HG02623 (cell line): ENCODE results near the gene SBF1.

Source experiments
- ATAC-seq: cut with Tn5 transposase; IDR thresholded peaks from one replicate; pipeline ENCODE4 v1.9.1; 2021; ENCODE audit warnings: moderate library complexity; ENCODE audit not compliant: unreplicated experiment

The SBF1 gene

DNA sequence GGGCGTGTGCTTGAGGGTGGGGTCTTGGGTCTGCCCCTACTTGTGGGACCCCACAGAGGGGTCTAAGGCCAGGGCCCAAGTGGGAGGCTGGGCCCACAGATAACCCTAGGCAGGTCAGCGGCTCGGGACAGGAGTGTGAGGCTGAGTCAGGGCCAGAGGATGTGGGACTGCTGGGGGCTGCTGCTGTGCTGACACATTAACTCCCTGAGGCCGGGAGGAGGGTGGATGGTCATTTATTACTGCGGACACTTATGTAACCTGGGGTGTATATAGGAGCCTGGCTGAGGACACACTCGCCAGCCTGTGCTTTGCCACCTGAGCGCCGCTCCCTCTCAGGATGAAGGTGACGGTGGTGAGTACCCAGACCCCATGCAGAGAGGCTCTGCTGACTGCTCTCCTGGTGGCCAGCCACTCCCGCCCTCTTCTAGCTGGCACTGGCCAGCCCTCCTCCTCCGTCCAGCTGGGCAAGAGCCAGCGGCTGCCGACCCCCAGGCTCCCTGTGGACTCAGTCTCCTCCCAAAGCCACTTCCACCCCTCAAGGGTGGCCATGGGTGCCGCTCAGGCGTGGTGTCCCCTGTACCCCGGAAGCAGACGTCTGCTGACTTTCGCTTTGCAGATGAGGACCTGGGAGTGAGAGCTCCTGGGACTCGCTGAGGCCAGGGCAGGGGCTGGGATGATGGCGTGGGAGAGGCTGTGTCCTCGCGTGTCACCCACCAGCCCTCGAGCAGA lies 11.9 kb upstream of the SBF1 start, which contains the start of gene MIOX:
Gene MIOX, plus strand, starts transcription at position 299 of the 729 bp plus-strand sequence. Its CDS starts 39 bp downstream, at position 338.
- ATAC-seq = no peak

DNA sequence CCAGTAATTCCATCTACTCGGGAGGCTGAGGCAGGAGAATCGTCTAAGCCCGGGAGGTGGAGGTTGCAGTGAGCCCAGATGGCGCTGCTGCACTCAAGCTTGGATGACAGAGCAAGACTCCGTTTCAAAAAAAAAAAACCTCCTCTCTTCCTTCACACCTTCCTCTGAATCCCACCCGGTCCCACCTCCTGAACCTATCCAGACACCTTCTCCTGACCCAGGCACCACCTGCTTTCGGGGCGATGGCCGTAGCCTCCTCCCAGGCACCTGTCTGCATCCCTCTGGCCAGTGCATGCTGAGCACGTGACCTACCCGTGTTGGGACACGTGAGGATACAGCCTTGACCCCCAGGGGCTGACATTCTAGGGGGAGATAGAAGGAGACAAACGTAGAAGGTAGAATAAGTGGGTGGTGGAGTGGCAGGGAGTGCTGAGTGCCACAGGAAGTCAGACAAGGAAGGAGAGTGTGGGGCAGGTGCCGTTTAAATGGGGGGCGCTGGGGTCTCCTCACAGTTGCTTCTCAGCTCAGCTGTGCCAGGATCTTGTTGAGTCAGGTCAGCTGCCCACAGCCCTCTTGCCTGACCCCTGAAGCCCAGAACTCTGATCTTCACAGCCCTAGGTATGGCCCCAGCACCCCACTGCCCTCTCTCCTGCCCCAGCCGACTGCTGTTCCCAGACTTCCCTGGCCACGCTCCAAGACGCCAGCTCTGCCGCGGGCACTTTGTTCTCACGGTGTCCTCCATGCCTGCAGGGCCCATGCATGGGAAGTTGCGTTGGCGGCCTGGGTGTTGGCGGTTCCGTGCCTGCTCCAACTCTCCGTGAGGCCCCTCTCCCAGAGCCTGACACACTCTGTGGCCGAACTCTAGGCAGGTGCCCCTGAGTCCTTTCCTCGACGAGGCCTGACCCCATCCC lies 10.6 kb upstream of the SBF1 start:
- no peak for ATAC-seq

DNA sequence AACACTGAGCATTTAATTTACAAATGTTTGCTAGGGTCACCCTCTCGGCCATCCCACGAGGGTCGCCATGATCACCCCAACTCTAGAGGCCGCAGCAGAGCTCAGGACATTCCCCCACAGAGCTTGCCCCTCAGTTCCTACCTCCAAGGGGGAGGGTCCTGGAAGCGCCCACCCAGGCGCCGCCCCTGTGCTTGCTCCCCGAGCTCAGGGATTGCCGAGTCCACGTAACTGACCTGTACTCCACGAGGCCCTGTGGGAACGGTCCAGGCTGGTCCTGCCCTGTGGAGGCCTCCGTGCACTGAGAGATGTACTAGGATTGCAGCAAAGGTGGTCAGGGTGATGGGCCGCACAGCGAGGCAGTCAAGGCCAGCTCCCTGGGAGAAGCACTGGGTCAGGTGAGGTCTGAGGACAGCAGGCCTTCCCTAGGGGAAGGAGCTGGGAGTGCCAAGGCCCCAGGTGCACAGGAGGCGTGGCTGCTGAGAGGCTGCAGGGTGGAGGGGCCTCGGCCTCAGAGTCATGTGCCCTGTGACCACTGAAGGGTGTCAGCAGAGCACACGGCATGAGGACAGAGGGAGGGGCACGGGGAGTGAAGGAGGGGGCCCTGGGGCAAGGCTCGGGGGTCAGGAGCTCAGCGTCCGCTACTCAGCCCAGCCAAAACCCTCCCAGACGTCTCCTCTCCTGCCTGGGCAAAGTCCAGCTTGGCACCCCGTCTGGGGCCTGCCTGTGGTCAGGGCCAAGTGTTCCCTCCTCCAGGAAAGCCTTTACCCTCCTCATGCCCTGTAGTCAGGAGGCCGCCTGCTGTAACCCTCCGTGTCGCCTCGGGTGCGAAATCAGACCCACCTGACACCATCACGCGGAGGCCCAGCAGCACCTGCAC lies 9.4 kb upstream of the SBF1 start:
- ATAC-seq = no peak

DNA sequence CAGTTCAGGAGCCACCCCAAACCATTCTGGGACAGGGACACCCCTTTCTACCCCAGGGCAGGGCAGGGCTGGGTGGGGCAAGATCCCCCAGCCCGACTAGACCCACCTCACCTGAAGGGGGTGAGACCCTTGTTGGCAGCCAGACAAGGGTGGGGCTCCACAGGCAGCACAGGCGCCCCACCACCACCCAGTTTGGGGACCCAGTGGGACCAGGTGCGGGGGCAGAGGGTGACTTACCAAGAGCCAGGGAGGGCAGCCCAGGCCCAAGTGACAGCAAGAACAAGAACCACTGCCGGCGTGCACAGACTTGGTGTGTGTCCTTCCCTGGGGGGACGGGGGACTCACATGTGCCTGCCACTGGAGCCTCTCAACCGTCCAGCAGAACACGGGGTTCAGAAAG lies 8.7 kb upstream of the SBF1 start:
- no peak for ATAC-seq

DNA sequence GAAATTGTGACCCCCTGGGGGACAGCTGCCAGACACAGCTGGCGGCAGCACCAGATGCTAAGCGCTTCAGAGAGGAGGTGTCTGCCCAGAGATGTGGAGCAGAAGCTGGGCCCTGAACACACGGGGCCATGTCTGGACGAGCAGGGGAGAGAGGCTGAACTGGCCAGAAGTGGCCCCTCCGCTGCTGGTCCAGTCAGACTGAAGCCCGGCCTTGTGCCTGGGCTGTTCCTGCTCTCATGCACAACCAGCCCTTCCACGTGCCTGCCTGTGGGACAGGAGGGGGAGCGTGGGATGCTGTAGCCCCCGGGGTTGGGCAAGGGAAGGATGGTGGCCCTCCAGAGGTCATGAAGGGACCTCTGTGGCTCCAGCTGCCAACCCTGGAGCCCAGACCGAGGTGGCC lies 8.3 kb upstream of the SBF1 start:
- ATAC-seq = no peak

DNA sequence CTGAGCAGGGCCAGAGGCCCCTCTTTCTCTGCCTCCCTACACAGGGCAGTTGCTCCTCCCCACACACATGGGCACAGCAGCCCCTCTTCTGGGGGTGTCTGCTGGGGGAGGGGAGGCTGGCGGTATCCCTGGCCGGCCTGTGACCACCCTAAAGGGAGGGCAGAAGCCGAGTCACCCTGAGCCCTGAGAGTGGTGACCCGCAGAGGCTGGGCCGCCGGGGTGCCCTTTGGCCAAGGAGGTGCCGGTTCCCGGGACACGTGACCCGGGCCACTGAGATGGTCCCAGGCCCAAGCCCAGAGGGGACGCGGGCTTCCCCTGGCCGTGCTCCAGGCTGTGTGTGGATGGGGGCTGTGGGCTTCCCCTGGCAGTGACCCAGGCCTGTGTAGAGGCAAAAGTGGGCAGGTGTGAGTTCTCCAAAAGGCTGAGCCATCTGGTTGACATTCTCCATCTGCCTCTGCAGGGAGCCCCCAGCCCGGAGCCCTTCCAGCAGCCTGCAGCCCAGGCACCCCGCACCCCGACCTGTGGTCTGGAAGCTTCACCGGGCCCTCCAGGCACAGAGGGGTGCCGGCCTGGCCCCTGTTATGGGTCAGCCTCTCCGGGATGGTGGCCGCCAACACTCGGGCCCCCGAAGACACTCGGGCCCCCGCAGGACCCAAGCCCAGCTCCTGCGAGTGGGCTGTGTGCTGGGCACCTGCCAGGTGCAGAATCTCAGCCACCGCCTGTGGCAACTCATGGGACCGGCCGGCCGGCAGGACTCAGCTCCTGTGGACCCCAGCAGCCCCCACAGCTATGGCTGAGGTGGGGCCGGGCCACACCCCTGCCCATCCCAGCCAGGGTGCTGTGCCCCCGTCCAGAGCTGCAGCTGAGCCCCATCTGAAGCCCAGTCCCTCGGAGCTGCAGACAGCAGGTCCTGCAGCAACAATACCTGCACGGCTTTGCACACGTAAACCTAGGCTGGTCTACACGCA lies 7.6 kb upstream of the SBF1 start:
- no peak for ATAC-seq

DNA sequence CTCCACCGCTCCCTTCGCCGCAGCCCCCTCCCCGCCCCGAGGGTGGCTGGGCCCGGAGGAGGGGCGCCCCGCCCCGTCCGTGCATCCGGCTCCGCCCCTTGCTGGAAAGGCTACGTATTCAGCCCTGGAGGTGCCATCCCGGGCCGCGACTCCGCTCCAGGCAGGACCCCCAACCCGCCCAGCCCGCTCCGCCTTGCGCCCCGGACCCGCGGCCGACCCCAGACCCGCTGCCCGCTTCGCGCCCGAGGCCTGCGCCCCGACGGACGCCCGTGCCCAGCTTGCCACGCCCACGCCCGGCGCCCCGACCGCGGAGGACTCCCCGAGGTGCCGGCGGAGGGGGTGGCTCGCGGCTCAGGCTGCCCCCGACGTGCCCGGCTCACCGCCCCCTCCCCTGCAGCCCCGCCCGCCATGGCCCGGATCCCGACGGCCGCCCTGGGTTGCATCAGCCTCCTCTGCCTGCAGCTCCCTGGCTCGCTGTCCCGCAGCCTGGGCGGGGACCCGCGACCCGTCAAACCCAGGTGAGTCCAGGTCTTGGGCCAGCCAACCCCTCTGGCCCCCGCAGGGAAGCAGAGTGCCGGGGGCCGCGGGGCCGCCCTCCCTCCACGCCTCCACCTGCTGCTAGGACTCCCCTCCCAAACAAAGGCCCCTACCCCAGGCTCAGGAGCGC lies 6.7 kb upstream of the SBF1 start, which contains the start of gene ADM2:
Gene ADM2, plus strand, starts transcription at position 104 of the 667 bp plus-strand sequence. Its CDS starts 305 bp downstream, at position 409.
- no peak for ATAC-seq

DNA sequence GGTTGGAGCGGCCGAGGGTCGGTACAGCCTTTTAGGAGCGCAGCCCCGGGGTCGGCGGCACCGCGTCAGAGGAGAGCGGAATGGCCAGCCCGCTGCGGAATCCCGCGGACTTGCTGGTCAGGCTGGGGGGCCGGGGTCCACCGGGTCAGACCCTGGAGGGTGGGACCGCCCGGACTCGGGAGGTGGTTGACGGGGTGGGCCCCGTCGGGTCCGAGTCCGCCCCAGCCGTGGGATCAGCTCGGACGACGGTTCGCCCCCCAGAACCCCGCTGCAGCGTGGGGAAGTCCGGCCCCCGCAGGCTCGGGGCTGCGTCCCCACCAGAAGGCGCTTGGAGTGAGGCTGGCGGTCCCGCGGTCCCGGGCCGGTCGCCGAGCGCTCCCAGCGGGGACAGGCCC lies 6.2 kb upstream of the SBF1 start:
- no peak for ATAC-seq

DNA sequence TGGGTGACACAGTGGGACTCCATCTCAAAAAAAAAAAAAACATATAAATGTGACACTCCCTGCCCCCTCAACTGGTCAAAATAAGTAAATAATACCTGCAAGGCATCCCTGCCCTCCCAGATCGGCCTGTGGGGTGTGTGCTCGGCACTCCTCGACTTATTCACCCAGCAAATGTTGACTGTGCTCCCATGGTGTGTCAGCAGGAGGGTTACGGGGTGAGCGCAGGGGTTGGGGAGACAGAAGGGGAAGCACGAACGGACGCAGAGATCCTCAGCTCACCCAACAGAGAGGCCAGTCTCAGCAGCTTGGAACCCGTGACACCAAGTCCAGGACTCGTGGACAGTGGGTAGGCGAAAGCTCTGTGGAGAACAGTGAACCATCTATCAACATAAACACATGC lies 4.9 kb upstream of the SBF1 start:
- no peak for ATAC-seq

DNA sequence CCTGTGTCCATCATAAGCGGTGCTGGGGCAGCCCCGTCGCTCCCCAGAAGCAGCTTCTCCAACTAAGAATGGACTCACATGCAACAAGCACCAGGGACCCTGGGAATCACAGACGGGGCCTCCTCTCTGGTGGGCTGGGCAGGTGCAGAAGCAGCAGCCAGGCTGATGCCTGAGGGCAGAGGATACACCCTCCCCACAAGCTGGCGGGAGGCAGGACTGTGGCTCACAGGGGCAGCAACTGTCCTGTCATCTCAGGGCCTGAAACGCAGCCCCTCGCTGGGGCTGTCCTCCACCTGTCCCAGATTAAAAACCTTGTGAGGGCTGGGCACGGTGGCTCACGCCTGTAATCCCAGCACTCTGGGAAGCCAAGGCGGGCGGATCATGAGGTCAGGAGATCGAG lies 3.1 kb upstream of the SBF1 start:
- ATAC-seq = no peak

DNA sequence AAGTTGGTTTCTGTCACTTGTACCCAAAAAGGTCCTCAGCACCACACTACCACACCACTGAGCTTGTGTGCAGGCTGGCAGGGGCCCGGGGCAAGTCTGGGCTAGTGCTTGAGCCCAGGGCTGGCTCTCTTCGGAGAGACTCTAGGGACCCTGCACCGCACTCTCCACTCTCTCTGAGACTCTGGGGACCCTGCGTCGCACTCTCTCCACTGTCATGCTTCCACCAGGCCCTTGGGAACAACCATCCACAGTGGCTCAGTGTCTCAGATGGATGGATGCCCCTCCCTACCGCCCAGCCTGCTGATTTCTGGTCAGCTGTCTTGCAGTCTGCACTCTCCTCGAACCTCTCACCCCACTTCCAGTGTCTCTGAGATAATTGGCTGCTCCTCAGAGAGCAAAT lies 2.0 kb upstream of the SBF1 start:
- no peak for ATAC-seq

DNA sequence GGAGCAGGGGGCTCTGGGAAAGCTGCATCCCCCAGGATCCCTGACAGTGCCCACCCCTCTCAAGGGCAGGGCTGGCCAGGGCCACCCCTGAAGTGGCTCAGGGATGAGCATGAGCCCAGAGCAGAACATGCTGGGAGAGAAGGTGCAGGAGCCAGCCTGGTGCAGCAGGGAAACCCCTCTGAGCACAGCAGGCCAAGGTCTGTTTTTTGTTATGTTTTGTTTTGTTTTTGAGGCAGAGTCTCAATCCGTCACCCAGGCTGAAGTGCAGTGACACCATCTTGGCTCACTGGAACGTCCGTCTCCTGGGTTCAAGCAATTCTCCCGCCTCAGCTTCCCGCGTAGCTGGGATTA lies 792 bp upstream of the SBF1 start:
- no peak for ATAC-seq

DNA sequence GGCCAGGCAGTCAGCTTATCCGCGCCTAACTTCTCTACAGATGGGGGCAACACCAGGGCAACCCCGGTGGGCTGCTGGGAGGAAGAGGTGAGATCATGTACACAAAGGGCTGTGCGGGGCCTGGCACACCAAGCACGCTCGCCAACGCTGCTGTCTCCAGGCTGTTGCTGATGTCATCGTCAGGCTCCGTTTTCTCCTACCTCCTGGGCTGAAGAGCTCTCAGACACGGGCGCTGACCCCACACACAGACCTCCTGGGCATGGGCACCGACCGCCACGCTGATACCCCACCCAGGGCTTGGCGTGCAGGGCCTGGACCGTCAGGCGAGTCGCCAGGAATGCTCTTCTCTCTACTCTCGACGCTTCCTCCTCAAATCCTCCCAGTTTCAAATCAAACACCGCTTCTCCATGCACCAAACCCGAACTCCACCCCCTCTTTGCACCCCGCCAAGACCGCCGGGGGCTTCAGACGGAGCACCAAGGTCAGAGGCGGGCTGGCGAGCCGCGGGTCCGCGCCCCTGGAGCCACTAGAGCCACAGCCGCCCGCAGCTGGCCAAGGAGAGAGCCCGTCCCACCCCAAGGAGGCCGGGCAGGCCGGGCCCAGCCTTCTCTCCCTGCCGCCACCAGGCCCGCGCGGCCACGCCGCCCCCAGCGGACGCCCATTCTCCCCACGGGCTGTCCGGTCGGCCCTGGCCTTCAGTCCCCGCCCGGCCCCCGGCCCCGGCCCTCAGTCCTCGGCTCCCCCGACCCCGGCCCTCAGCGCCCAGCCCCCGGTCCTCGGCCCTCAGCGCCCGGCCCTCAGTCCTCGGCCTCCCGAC lies 772 bp downstream of the SBF1 start:
- ATAC-seq = no peak

DNA sequence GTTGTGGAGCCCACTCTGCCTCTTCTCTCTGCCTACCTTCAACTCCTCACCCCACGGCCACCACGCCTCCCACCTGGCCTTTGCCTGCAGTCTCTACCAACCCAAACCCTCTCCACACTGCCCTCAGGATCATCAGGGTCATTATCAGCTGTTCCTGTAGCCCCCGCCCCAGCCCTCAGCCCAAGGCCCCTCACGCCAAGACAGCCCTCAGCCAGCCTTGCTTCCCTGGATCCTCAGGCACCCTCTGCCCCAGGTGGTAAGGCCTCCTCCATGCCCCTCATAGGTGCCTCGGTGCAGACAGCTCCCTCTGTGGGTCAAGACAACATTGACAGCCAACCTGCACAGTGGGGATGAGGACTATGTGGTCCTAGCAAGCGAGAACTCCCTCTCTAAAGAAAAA lies 1.7 kb downstream of the SBF1 start:
- ATAC-seq = no peak

DNA sequence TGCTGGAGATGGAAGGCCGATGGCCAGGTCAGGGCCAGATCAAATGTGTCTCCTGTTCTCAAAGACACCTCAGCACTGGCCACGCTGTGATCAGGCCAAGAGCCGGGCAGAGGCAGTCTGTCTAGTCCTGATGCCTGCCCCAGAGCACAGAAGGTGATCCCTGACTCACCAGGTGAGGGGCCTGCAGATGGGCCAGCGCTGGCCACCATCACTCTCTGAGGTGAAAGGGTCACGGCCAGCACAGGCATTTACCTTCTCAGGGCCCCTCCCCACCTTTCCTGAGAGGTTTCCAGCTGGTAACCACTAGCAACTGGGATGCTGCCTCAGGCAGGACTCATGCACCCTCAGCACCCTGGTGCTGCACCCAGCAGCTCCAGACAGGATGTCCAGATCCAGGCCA lies 2.9 kb downstream of the SBF1 start:
- no peak for ATAC-seq

DNA sequence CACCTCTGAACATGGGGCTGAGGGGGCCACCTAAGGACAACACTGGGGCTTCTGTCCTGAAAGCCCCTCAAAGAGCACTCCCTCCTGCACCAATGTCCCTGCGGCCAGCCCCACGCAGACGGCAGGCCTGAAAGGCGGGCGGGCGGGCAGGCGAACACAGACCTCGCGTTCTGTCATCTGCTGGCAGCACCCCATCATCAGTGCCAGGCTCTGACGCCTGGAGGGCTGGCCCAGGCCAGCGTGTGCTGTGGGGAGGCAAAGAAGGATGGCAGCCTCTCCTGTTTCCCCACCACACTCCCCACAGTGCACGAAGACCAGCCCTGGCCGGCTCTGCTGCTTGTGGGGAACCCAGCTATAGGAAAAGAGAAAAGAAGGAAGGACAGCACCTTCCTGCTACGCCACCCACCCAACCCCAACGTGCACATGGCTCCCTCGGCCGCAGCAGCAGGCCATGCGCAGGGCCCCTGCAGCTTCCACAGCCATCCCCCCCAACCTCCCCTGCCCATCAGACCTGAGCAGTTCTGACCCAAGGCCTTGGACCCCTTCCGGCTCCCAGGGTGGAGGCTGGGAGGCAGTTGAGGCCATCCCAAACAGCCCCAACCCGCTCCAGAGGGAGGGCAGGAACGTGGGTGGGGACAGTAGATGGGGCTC lies 3.5 kb downstream of the SBF1 start:
- ATAC-seq = no peak

DNA sequence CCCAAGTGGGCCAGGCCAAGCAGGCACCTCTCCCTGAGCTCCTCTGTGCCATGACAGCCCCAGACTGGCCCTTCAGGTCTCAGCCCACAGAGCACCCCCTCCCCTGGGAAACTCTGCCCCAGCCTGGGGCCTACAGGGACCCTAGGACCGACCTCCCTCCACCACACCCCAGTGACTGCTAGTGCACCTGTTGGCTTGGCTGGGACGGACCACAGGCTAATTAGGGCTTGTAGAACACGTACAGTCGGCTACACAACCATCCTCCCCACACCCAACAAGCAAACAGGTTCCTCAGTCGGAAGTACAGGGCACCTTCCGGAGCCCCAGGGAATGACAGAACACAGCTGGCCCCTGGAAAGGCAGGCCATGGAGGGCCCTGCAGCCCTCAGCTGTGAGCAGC lies 4.3 kb downstream of the SBF1 start:
- no peak for ATAC-seq
